Pancreas (tissue), 10 donors: ENCODE results near the gene MAGI1. TPM values are rescaled to one million over a fixed set of nuclear protein-coding genes. Genes with fewer than 3 reads are reported as not detected.

ENCODE experiments used
- ATAC-seq, 4 donors: fragments of 200-7000 bp; cut with Tn5 transposase; one replicate each; pipeline versions ENCODE4 v1.8.0 to v1.9.1; 2020; ENCODE audit warnings: mild to moderate bottlenecking in 4 of 4, moderate library complexity in 4 of 4
- DNase-seq, 6 donors: peaks; one replicate each; pipeline ENCODE4 v3.0.0-alpha.2; 2020
- FAIRE-seq: peaks from 2 replicates; lab custom pipeline; 2012; peaks lifted over from hg19 to GRCh38; lab: Jason Lieb, UNC
- H3K27ac ChIP-seq, 4 donors: fragments of 200-600 bp; sonication (generic); 1 replicate in 3 of 4; 2 replicates in 1 of 4; pipeline versions ENCODE4 v1.5.0 to v1.8.0; 2020
- H3K27me3 ChIP-seq, 4 donors: fragments of 200-600 bp; one replicate each; pipeline ENCODE4 v1.8.0; 2021
- H3K36me3 ChIP-seq, 3 donors: fragments of 200-600 bp; sonication (generic) in 1 of 3; one replicate each; pipeline versions ENCODE4 v1.5.0 to v1.8.0; 2020 to 2021
- H3K4me1 ChIP-seq, 3 donors: fragments of 200-600 bp; one replicate each; pipeline ENCODE4 v1.8.0; 2021
- H3K4me3 ChIP-seq, 4 donors: fragments of 200-600 bp; sonication (generic) in 2 of 4; one replicate each; pipeline versions ENCODE4 v1.5.0 to v1.8.0; 2020 to 2021
- H3K9me3 ChIP-seq, 4 donors: fragments of 200-600 bp; one replicate each; pipeline ENCODE4 v1.8.0; 2021
- WGBS, 2 donors: extraction: QIAGEN DNeasy Blood & Tissue Kit; methylation state at CpG; one replicate each; pipeline ENCODE4 v1.1.7; 2013; 5-methylcytosine and 5-hydroxymethylcytosine counted together
- intact Hi-C, 3 donors: fragments of 100-400 bp; cut with DNase I; formaldehyde crosslinking; loops; one replicate each; pipeline versions ENCODE4 v1.11.1 to v1.14.2; 2022
- polyA plus RNA-seq, 2 donors: library from polyadenylated mRNA; stranded (reverse); fragments of 200-250 nt; gene quantifications; one replicate each; pipeline ENCODE4 v1.2.3, GENCODE V29; 2013
- total RNA-seq, 6 donors: library from RNA; stranded (reverse); fragmentation: NEBNext Ultra II Directional in 4 of 6; extraction: Animal tissue kit (Norgen Biotek cat#: 25700) in 4 of 6; gene quantifications; one replicate each; pipeline versions ENCODE4 v1.2.1 to v1.2.4, GENCODE V29; 2021 to 2023
- TF ChIP-seq, protein P1 (sequence below), 4 donors: fragments of 200-600 bp; sonication (generic) in 3 of 4; IDR thresholded peaks; one replicate each; pipeline versions ENCODE4 v1.5.0 to v1.8.0; 2021; ENCODE audit warnings: antibody characterized with exemption in 4 of 4
- donor health status: healthy with polysubstance abuse.
- donor health status: DM: no; HTN: no; CAD: no; lungs with moderate emphysema.
- donor health status: DM: no; HTN: no; CAD: no.
- donor health status: control.
- donor health status: control.
- donor health status: Bipolar disorder and iron deficiency.
- donor health status: DM: yes; HTN: yes; CAD: no.
- donor health status: DM: no; HTN: no; CAD: no.
- donor health status: DM: no; HTN: no; CAD: no.
- donor health status: DM: yes; HTN: yes; CAD: no.

Gene MAGI1
- total and polyA plus RNA-seq, 8 donors = 19.7 to 45.1 (median 28.0) TPM

DNA sequence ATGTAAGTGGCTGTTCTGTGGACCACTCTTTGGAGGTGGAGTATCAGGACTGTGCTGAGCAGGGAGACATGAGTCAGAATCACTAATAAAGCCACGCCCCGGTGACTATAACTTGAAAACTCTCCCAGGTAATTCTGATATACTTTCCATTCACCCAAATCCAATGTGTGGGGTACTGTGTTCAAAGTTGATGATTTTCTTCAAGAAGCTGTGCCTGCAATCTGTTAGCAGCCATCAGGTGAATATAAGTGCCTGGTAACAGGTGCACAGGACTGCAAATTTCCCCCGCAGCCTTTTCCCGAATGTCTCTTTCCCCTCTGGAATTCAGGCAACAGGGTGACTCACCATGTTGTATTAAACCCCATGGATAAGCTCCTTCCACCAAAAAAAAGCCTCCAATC lies 17.0 kb downstream of the MAGI1 start:
- H3K4me3 ChIP-seq = no peak overlapping the region
- TF ChIP-seq, protein P1, sequence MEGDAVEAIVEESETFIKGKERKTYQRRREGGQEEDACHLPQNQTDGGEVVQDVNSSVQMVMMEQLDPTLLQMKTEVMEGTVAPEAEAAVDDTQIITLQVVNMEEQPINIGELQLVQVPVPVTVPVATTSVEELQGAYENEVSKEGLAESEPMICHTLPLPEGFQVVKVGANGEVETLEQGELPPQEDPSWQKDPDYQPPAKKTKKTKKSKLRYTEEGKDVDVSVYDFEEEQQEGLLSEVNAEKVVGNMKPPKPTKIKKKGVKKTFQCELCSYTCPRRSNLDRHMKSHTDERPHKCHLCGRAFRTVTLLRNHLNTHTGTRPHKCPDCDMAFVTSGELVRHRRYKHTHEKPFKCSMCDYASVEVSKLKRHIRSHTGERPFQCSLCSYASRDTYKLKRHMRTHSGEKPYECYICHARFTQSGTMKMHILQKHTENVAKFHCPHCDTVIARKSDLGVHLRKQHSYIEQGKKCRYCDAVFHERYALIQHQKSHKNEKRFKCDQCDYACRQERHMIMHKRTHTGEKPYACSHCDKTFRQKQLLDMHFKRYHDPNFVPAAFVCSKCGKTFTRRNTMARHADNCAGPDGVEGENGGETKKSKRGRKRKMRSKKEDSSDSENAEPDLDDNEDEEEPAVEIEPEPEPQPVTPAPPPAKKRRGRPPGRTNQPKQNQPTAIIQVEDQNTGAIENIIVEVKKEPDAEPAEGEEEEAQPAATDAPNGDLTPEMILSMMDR (IDR thresholded peaks at IDR 0.05) = no peak
- FAIRE-seq (no peak), DNase-seq (peak in 4 of 6 donors; percentile 35 to 53 (median 47)), ATAC-seq (peak; percentile 76 to 85 (median 82))
- no peaks in the 10 kb centered on the region for H3K36me3 ChIP-seq
- peak overlapping the region in 2 of 4 donors; percentile 49 to 50 for H3K27ac ChIP-seq
- H3K27me3 ChIP-seq = no peaks in the 10 kb centered on the region
- peaks cover 16 to 34% (median 25%) of the 10 kb centered on the region in 3 donors for H3K4me1 ChIP-seq
- no peaks in the 10 kb centered on the region for H3K9me3 ChIP-seq
- intact Hi-C loops = no loop called here
- WGBS, 2 donors = 34 to 46% methylated on average over 4 of the region's 4 CpGs

DNA sequence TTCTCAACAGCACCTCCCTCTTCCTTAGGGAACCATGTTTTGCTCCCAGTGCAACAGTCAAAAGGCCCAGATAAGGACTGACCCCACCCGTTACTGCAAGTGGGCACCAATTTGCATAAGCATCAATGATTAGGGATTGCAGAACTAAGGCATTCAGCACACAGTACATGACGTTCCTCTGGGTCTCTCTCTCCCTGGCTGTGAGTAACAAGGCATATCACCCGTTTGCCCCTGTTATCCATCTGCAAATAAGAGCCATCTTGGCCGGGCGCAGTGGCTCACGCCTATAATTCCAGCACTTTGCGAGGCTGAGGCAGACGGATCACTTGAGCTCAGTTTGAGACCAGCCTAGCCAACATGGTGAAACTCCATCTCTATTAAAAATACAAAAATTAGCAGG lies 18.8 kb downstream of the MAGI1 start:
- H3K4me1 ChIP-seq = peaks cover 12 to 39% (median 19%) of the 10 kb centered on the region in 3 donors
- ATAC-seq (peak in 2 of 4 donors; percentile 23 to 38), DNase-seq (peak in 1 of 6 donors; percentile 24), FAIRE-seq (no peak)
- H3K9me3 ChIP-seq = no peaks in the 10 kb centered on the region
- intact Hi-C loops = no loop called here
- 41 to 49% methylated on average over 8 of the region's 8 CpGs for WGBS, 2 donors
- TF ChIP-seq, protein P1 (IDR thresholded peaks at IDR 0.05) = no peak
- H3K36me3 ChIP-seq = no peaks in the 10 kb centered on the region
- no peak overlapping the region for H3K27ac ChIP-seq
- no peak overlapping the region for H3K4me3 ChIP-seq
- no peaks in the 10 kb centered on the region for H3K27me3 ChIP-seq

DNA sequence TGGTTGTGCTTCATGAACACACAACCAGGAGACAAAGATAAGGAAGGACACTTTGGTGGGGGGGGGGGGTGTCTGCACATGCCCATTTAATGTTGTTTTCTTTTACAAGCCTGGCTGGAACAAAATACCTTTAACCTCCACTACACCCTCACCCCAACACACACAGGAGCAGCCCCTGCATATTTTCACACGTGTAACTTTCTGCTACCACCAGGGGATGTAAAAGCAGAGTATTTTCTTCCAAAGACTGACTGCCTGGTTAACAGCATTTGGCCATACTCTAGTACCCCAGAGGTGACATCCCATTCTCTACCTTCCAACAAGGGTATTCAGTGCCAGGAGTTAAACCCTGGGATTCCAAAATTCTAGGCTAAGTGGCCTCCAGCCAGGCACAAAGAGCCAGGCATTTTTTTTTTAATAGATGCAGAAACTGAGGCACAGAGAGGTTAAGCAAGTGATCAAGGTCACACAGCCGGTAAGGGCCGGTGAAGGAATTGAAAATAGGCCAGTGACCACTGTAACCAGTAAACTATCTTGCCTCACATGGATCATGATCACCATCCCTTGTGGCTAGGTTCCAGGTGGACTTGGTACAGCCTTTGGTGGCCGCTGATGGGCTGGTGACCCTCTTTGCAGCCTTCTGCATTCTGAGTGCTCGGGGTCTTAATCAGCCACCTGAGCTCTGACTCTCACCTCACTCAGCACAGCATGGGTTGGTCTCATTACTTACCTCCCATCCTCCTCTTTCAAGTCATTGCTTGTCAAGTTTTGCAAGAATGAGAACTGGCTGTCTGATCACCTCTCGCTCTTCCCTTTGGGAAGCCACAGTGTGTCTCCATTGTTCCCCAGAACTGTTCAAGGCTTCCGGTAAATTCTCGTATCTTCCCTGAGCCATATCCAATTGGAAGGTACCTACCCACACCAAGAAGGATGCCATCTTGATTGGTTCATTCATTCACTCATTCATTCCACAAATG lies 20.4 kb downstream of the MAGI1 start:
- no peak for ATAC-seq
- intact Hi-C loops = no loop called here
- Histone ChIP-seq H3K9me3 (no peaks in the 10 kb centered on the region), H3K4me1 (peaks cover 24 to 51% (median 30%) of the 10 kb centered on the region in 3 donors), H3K27me3 (no peaks in the 10 kb centered on the region), H3K36me3 (no peaks in the 10 kb centered on the region), H3K4me3 (no peak overlapping the region), H3K27ac (no peak overlapping the region)
- no peak for FAIRE-seq
- no peak for DNase-seq
- TF ChIP-seq, protein P1 (IDR thresholded peaks at IDR 0.05) = no peak
- 81 to 82% methylated on average over 8 of the region's 8 CpGs for WGBS, 2 donors

DNA sequence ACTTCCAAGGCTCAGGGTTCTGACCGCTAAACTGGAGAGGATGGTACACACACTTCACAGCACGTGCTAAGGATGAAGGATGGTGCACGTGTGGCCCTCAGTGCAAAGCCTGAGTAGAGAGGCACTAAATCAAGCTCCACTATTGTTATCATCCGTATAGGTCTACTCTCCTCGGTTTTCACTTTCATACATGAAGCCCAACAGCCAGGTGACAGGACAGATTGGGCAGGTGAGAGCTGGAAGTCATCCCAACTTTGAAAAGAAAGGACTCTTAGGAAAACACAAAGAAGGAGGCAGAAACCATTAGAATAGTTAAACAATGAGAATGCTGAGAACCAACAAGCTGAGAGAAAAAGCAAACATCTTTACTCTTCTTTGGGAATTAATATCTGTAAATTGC lies 21.1 kb downstream of the MAGI1 start:
- WGBS, 2 donors = 34 to 41% methylated on average over 5 of the region's 5 CpGs
- Histone ChIP-seq H3K36me3 (no peaks in the 10 kb centered on the region), H3K27ac (no peak overlapping the region), H3K4me1 (peaks cover 24 to 51% (median 28%) of the 10 kb centered on the region in 3 donors), H3K9me3 (no peaks in the 10 kb centered on the region), H3K4me3 (no peak overlapping the region), H3K27me3 (no peaks in the 10 kb centered on the region)
- ATAC-seq = no peak
- FAIRE-seq = no peak
- intact Hi-C loops = no loop called here
- DNase-seq = no peak
- TF ChIP-seq, protein P1 (IDR thresholded peaks at IDR 0.05) = no peak
